K562 (cell line): Measurements from ENCODE around the gene AMZ1. TPM values are rescaled to one million over a fixed set of nuclear protein-coding genes. Genes with fewer than 3 reads are reported as not detected.

ENCODE experiments used
- ATF1 ChIP-seq, 2 experiments: fragments of 450-650 bp in 1 of 2; IDR thresholded peaks; 2 replicates each; pipeline ENCODE4 v1.6.1; 2016; ENCODE audit warnings: missing compliant biosample characterization in 1 of 2, missing genetic modification characterization in 1 of 2
- CXXC5 ChIP-seq: fragments of 250-450 bp; sonication (Bioruptor Pico); IDR thresholded peaks from 2 replicates; pipeline ENCODE4 v1.8.0; 2022; ENCODE audit warnings: inconsistent platforms, mild to moderate bottlenecking, moderate library complexity
- EP300 ChIP-seq: IDR thresholded peaks from 2 replicates; pipeline ENCODE4 v1.6.1; 2012; ENCODE audit warnings: low read length, improper control_type of control experiment
- EP400 ChIP-seq: fragments of 450-650 bp; IDR thresholded peaks from 2 replicates; pipeline ENCODE4 v1.6.1; 2017; ENCODE audit warnings: antibody characterized with exemption, mild to moderate bottlenecking, moderate library complexity
- TFAP4 ChIP-seq: sonication (generic); formaldehyde crosslinking; IDR thresholded peaks from 2 replicates; pipeline ENCODE4 v1.8.0; 2022; ENCODE audit warnings: missing genetic modification reagents, mild to moderate bottlenecking, moderate library complexity, borderline replicate concordance
- TFE3 ChIP-seq: fragments of 450-650 bp; formaldehyde crosslinking; IDR thresholded peaks from 2 replicates; pipeline ENCODE4 v1.4.0; 2020; ENCODE audit warnings: mild to moderate bottlenecking, mixed read lengths
- TSHZ1 ChIP-seq: fragments of 250-450 bp; sonication (Bioruptor Pico); IDR thresholded peaks from 2 replicates; pipeline ENCODE4 v1.4.0; 2020; ENCODE audit warnings: mild to moderate bottlenecking, moderate library complexity
- VEZF1 ChIP-seq: fragments of 200-800 bp; sonication (Bioruptor generic); IDR thresholded peaks from 2 replicates; pipeline ENCODE4 v1.6.1; 2017; ENCODE audit warnings: missing genetic modification characterization, missing compliant biosample characterization
- ZNF318 ChIP-seq, 2 experiments: fragments of 450-650 bp; IDR thresholded peaks; 2 replicates each; pipeline ENCODE4 v1.6.1; 2016; ENCODE audit warnings: mild to moderate bottlenecking in 2 of 2, borderline replicate concordance in 1 of 2, low read depth in 1 of 2, moderate library complexity in 1 of 2
- polyA plus RNA-seq, 8 experiments: library from polyadenylated mRNA; depleted of rRNA in 4 of 8; stranded (reverse) in 5 of 8; unstranded in 3 of 8; fragments of >200 nt; fragmentation: Nextera tagmentation in 2 of 8; fragmentation: Illumina TruSeq in 1 of 8; extraction: Ambion mirVana in 2 of 8; extraction: Trizol in 1 of 8; gene quantifications; 2 replicates each; pipeline versions ENCODE4 v1.2.1 to v1.2.3, GENCODE V29; 2011 to 2014; ENCODE audit warnings: inconsistent platforms in 1 of 8, missing spikeins in 1 of 8
- total RNA-seq, 7 experiments: library from RNA; depleted of rRNA in 6 of 7; stranded (reverse); fragments of >200 nt in 6 of 7; fragmentation: Illumina TruSeq in 2 of 7; extraction: Trizol in 2 of 7; gene quantifications; 2 replicates each; pipeline versions ENCODE4 v1.2.1 to v1.2.3, GENCODE V29; 2011 to 2021; ENCODE audit warnings: low replicate concordance in 1 of 7

Gene AMZ1
- total and polyA plus RNA-seq, 9 of the 15 experiments (the other 6 are each of a cell fraction or from before 2014, with no cell fraction given): not detected

GRCh38 chr7:2732959-2733584 lies 45.1 kb downstream of the AMZ1 start (continued):
- TF ChIP-seq TSHZ1: no peak
- TF ChIP-seq EP400: peak; percentile 74
- peak; percentile 26; the same call in 1 of the 2 replicates for TF ChIP-seq EP300
- TF ChIP-seq VEZF1 (CRISPR knock-in tag): peak; percentile 53
- no peak for TF ChIP-seq CXXC5 (CRISPR knock-in tag)
- TF ChIP-seq TFE3 (CRISPR knock-in tag): no peak
- TF ChIP-seq ATF1 (CRISPR knock-in tag; IDR thresholded peaks at IDR 0.05): no peak
- TF ChIP-seq ATF1 (tag; IDR thresholded peaks at IDR 0.05): no peak
- TF ChIP-seq ZNF318 (IDR thresholded peaks at IDR 0.05; ENCODE audit: borderline replicate concordance in 1 of 2, low read depth in 1 of 2): no peak
- TF ChIP-seq TFAP4 (CRISPR knock-in tag): peak; percentile 97
